OCI-LY7 (cell line): Measurements from ENCODE around the gene ATP6V1E1. TPM values are rescaled to one million over a fixed set of nuclear protein-coding genes. Genes with fewer than 3 reads are reported as not detected.

Source experiments
- BruUV-seq: library from RNA; stranded (reverse); fragments of 400-500 nt; replicated peaks from 2 replicates; lab custom pipeline; 2021; lab: Mats Ljungman, UMichigan
- CTCF ChIA-PET: fragments of 300-600 bp; sonication (Branson Sonifier 250); formaldehyde crosslinking; loops from one replicate; lab custom pipeline; 2022; ENCODE audit warnings: antibody characterized with exemption; ENCODE audit not compliant: unreplicated experiment; lab: Charles Lee
- POLR2A ChIA-PET: fragments of 300-600 bp; sonication (Branson Sonifier 250); formaldehyde crosslinking; loops from one replicate; lab custom pipeline; 2022; ENCODE audit warnings: antibody characterized with exemption; lab: Charles Lee
- DNase-seq: peaks from one replicate; pipeline ENCODE4 v3.0.0-alpha.2; 2015; ENCODE audit warnings: low spot score
- H2AFZ ChIP-seq: fragments of 200-600 bp; sonication (generic), shearing (Covaris generic); 2 replicates; pipeline ENCODE4 v1.6.1; 2014; ENCODE audit warnings: mild to moderate bottlenecking, antibody characterized with exemption, low read length, moderate library complexity
- H3K27ac ChIP-seq: fragments of 200-600 bp; sonication (generic); 2 replicates; pipeline ENCODE4 v1.5.1; 2014; ENCODE audit warnings: mixed run types, low read depth, mild to moderate bottlenecking, moderate library complexity, low read length, inconsistent platforms; ENCODE audit not compliant: poor library complexity, severe bottlenecking
- H3K36me3 ChIP-seq: fragments of 200-600 bp; sonication (generic); 2 replicates; pipeline ENCODE4 v1.6.1; 2014; ENCODE audit warnings: mild to moderate bottlenecking, antibody characterized with exemption, low read length, moderate library complexity, mixed read lengths; ENCODE audit not compliant: insufficient read depth
- H3K4me1 ChIP-seq: fragments of 200-600 bp; sonication (generic); 2 replicates; pipeline ENCODE4 v1.5.1; 2014; ENCODE audit warnings: mild to moderate bottlenecking, low read length; ENCODE audit not compliant: insufficient read depth, poor library complexity, severe bottlenecking
- H3K4me2 ChIP-seq: fragments of 200-600 bp; sonication (generic); 2 replicates; pipeline ENCODE4 v1.6.1; 2014; ENCODE audit warnings: mild to moderate bottlenecking, low read length
- H3K4me3 ChIP-seq: fragments of 200-600 bp; sonication (generic); 2 replicates; pipeline ENCODE4 v1.5.1; 2014; ENCODE audit warnings: mild to moderate bottlenecking, low read depth, low read length; ENCODE audit not compliant: poor library complexity, severe bottlenecking
- H3K79me2 ChIP-seq: fragments of 200-600 bp; sonication (generic); 2 replicates; pipeline ENCODE4 v1.6.1; 2016; ENCODE audit warnings: low read depth, mild to moderate bottlenecking, low read length, moderate library complexity, mixed read lengths; ENCODE audit not compliant: insufficient read depth
- H3K9me2 ChIP-seq: fragments of 200-600 bp; sonication (generic); 2 replicates; pipeline ENCODE4 v1.6.1; 2016; ENCODE audit warnings: mild to moderate bottlenecking, low read length, mixed read lengths; ENCODE audit not compliant: insufficient read depth
- H3K9me3 ChIP-seq: fragments of 200-600 bp; sonication (generic); 2 replicates; pipeline ENCODE4 v1.6.1; 2014; ENCODE audit warnings: mild to moderate bottlenecking, mixed run types, low read length, mixed read lengths
- H4K20me1 ChIP-seq: fragments of 200-600 bp; sonication (generic); 2 replicates; pipeline ENCODE4 v1.6.1; 2014; ENCODE audit warnings: mild to moderate bottlenecking, antibody characterized with exemption, low read length, moderate library complexity, mixed read lengths; ENCODE audit not compliant: insufficient read depth
- EZH2phosphoT487 ChIP-seq: fragments of 200-600 bp; sonication (generic); IDR thresholded peaks from 2 replicates; pipeline ENCODE4 v1.6.1; 2018; ENCODE audit warnings: low read depth, borderline replicate concordance, mild to moderate bottlenecking, mixed run types, antibody characterized with exemption, low read length, moderate library complexity, mixed read lengths
- intact Hi-C: fragments of 100-400 bp; cut with micrococcal nuclease; formaldehyde crosslinking; loops from one replicate; pipeline ENCODE4 v1.10.0; 2022; ENCODE audit not compliant: unreplicated experiment
- total RNA-seq, 2 experiments: library from RNA; depleted of rRNA in 1 of 2; stranded (reverse); fragments of >200 nt in 1 of 2; shearing (Covaris generic) in 1 of 2; gene quantifications; 2 replicates each; pipeline ENCODE4 v1.2.3, GENCODE V29; 2014 to 2022
- TF ChIP-seq, protein P1 (sequence below): fragments of 200-600 bp; sonication (generic); conservative IDR thresholded peaks from 2 replicates; pipeline ENCODE4 v1.5.1; 2014; ENCODE audit warnings: mild to moderate bottlenecking, antibody characterized with exemption, low read length, moderate library complexity, mixed read lengths

The ATP6V1E1 gene
- total RNA-seq, 2 experiments from 2014 or later, result 82.2 to 100 TPM

DNA sequence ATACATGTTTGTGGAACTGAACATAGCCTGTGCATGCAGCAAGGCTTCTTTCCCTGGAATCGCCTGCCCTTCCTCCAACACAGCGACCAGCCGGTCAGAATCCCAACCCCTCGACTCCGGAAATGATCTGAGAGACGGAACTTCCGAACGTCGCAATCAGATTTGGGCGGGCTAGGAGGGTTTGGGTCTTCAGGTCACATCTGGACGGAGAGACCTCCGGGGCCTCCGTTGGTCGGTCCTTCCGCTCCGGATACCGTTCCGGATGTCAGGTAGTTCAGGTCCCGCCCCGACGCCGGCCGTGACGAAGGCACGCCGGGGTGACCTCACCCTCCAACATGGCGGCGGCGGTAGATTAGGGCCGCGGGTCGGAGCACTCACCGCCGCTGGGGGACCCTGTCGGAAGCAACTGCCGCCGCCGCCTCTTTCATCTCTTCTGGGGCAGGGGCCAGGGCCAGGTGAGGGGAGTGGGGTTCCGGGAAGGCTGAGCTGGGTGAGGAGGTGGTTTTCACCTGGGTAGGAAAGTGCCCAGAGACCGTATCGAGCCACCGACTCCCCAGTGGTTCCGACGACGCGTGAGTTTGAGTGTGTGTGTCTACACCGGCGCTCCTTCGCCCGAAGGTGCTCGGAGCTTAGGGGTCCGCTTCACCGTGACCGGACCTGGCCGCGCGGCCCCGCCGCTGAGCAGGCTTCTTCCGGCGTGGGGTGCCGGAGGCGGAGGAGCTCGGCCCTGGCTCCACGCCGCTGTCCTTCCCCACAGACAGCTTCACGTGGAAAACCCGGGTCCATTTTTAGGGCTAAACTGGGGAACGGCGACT, 10.1 kb upstream of the ATP6V1E1 start, which contains the start of gene BCL2L13:
Gene BCL2L13 (plus strand): TSS at position 326 of the 815 bp plus-strand sequence. CDS start 16,955 bp downstream, outside the sequence.
- Histone ChIP-seq H3K36me3 (peaks cover 11% of the 10 kb centered on the region), H3K4me1 (peaks cover 19% of the 10 kb centered on the region), H4K20me1 (no peaks in the 10 kb centered on the region), H3K9me2 (no peaks in the 10 kb centered on the region), H3K9me3 (no peaks in the 10 kb centered on the region), H2AFZ (peak within 1 kb of the TSS; percentile 53), H3K4me3 (peak within 1 kb of the TSS; percentile 81), H3K27ac (peak within 1 kb of the TSS; percentile 81), H3K4me2 (peak within 1 kb of the TSS; percentile 88), H3K79me2 (peaks cover 30% of the 10 kb centered on the region)
- ChIA-PET POLR2A (interaction anchor here (0.7 to 1.5 kb wide), 8 partner anchors 9 to 143 kb away, joined by 3 to 5 read pairs (median 3); no protein-coding TSS in a partner anchor), CTCF (interaction anchor here (0.5 to 0.9 kb wide), 2 partner anchors 80 to 83 kb away, joined by 3 to 4 read pairs; no protein-coding TSS in a partner anchor)
- intact Hi-C loops, result loop anchor here (1.0 to 10.0 kb wide), 5 partner anchors 44 to 439 kb away; partner anchors contain the start of genes ADA2, BID and PEX26
- TSS peak; percentile 76 for BruUV-seq
- TF ChIP-seq, protein P1, sequence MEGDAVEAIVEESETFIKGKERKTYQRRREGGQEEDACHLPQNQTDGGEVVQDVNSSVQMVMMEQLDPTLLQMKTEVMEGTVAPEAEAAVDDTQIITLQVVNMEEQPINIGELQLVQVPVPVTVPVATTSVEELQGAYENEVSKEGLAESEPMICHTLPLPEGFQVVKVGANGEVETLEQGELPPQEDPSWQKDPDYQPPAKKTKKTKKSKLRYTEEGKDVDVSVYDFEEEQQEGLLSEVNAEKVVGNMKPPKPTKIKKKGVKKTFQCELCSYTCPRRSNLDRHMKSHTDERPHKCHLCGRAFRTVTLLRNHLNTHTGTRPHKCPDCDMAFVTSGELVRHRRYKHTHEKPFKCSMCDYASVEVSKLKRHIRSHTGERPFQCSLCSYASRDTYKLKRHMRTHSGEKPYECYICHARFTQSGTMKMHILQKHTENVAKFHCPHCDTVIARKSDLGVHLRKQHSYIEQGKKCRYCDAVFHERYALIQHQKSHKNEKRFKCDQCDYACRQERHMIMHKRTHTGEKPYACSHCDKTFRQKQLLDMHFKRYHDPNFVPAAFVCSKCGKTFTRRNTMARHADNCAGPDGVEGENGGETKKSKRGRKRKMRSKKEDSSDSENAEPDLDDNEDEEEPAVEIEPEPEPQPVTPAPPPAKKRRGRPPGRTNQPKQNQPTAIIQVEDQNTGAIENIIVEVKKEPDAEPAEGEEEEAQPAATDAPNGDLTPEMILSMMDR, result no peak
- TF ChIP-seq EZH2phosphoT487, result no peak
- DNase-seq, result peak; percentile 95

DNA sequence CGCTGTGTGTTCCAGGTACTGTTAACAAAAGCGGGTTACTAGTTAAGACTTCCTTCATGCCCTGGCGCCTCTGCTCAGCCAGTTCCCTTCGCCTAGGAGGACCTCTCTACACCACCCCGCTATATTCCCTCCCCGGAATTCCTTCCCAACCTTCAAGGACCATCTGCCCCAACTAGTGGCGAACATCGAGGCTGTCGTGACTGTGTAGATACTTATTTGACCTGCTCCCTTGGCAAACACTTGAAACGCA, 9.6 kb upstream of the ATP6V1E1 start:
- ChIA-PET CTCF (no interaction called here), POLR2A (no interaction called here)
- Histone ChIP-seq H3K36me3 (peaks cover 11% of the 10 kb centered on the region), H4K20me1 (no peaks in the 10 kb centered on the region), H3K27ac (peak overlapping the region; percentile 81), H3K4me2 (peak overlapping the region; percentile 88), H3K79me2 (peaks cover 29% of the 10 kb centered on the region), H3K9me2 (no peaks in the 10 kb centered on the region), H2AFZ (peak overlapping the region; percentile 53), H3K4me3 (peak overlapping the region; percentile 81), H3K4me1 (peaks cover 19% of the 10 kb centered on the region), H3K9me3 (no peaks in the 10 kb centered on the region)
- TF ChIP-seq, protein P1, result no peak
- TF ChIP-seq EZH2phosphoT487, result no peak
- peak; percentile 37 for DNase-seq
- no TSS peak for BruUV-seq
- intact Hi-C loops, result loop anchor here (1.0 to 10.0 kb wide), 5 partner anchors 44 to 439 kb away; partner anchors contain the start of genes ADA2, BID and PEX26
